GM21825 (cell line): Measurements from ENCODE around the gene PAPSS1.

Experiments used
- ATAC-seq: cut with Tn5 transposase; IDR thresholded peaks from one replicate; pipeline ENCODE4 v1.9.1; 2021; ENCODE audit warnings: mild to moderate bottlenecking, moderate library complexity; ENCODE audit not compliant: unreplicated experiment

Gene PAPSS1

GRCh38 chr4:107570952-107571351 lies 149.1 kb downstream of the PAPSS1 start:
- ATAC-seq, result no peak

GRCh38 chr4:107564326-107564725 lies 155.7 kb downstream of the PAPSS1 start:
- ATAC-seq, result no peak
